GM12878 (cell line): ENCODE results near the gene OVCA2. TPM values are rescaled to one million over a fixed set of nuclear protein-coding genes. Genes with fewer than 3 reads are reported as not detected.

ENCODE experiments used
- ATF7 ChIP-seq: fragments of 450-650 bp; IDR thresholded peaks from 2 replicates; pipeline ENCODE4 v1.6.1; 2016; ENCODE audit warnings: low read depth, mild to moderate bottlenecking
- BCL11A ChIP-seq: IDR thresholded peaks from 2 replicates; pipeline ENCODE4 v1.6.1; 2011; ENCODE audit warnings: low read depth, low read length
- GATAD2B ChIP-seq: fragments of 450-650 bp; conservative IDR thresholded peaks from 2 replicates; pipeline ENCODE4 v1.6.1; 2017; ENCODE audit warnings: low read depth, mild to moderate bottlenecking, moderate library complexity
- HSF1 ChIP-seq: fragments of 150-350 bp; IDR thresholded peaks from 2 replicates; pipeline ENCODE4 v1.6.1; 2014; ENCODE audit warnings: mild to moderate bottlenecking, low read depth, low read length
- IKZF2 ChIP-seq, 2 experiments: fragments of 450-650 bp; IDR thresholded peaks; 2 replicates each; pipeline ENCODE4 v1.6.1; 2017; ENCODE audit warnings: mild to moderate bottlenecking in 2 of 2, moderate library complexity in 2 of 2
- IRF3 ChIP-seq: fragments of 450-650 bp; IDR thresholded peaks from 2 replicates; pipeline ENCODE4 v1.6.1; 2014; ENCODE audit warnings: mild to moderate bottlenecking
- JUNB ChIP-seq: IDR thresholded peaks from 2 replicates; pipeline ENCODE4 v1.6.1; 2016; ENCODE audit warnings: antibody characterized with exemption, mild to moderate bottlenecking
- NFYA ChIP-seq: IDR thresholded peaks from 2 replicates; pipeline ENCODE4 v1.6.1; 2011; ENCODE audit warnings: low read depth, mild to moderate bottlenecking, low read length, improper control_type of control experiment, borderline replicate concordance
- NKRF ChIP-seq: fragments of 450-650 bp; conservative IDR thresholded peaks from 2 replicates; pipeline ENCODE4 v1.6.1; 2017; ENCODE audit warnings: mild to moderate bottlenecking, moderate library complexity
- PAX5 ChIP-seq: IDR thresholded peaks from 2 replicates; pipeline ENCODE4 v1.6.1; 2011; ENCODE audit warnings: low read depth, low read length, borderline replicate concordance
- POLR2A ChIP-seq: IDR thresholded peaks from 2 replicates; pipeline ENCODE4 v1.6.1; 2011; ENCODE audit warnings: low read depth, mild to moderate bottlenecking, low read length
- RAD21 ChIP-seq: IDR thresholded peaks from 2 replicates; pipeline ENCODE4 v1.6.1; 2011; ENCODE audit warnings: mild to moderate bottlenecking, low read depth, low read length, moderate library complexity; ENCODE audit not compliant: insufficient read depth
- RCOR1 ChIP-seq: conservative IDR thresholded peaks from 2 replicates; pipeline ENCODE4 v1.6.1; 2012; ENCODE audit warnings: low read depth, low read length, improper control_type of control experiment
- SMAD5 ChIP-seq: IDR thresholded peaks from 2 replicates; pipeline ENCODE4 v1.6.1; 2016; ENCODE audit warnings: antibody characterized with exemption, low read depth
- SMC3 ChIP-seq: IDR thresholded peaks from 2 replicates; pipeline ENCODE4 v1.6.1; 2011; ENCODE audit warnings: low read length, improper control_type of control experiment, borderline replicate concordance
- SP1 ChIP-seq: IDR thresholded peaks from one replicate; pipeline ENCODE4 v1.6.1; 2011; ENCODE audit warnings: low read depth, low read length
- SREBF2 ChIP-seq: IDR thresholded peaks from 2 replicates; pipeline ENCODE4 v1.6.1; 2012; ENCODE audit warnings: mild to moderate bottlenecking, low read length
- STAT1 ChIP-seq: fragments of 450-650 bp; conservative IDR thresholded peaks from 2 replicates; pipeline ENCODE4 v1.6.1; 2014; ENCODE audit warnings: antibody characterized with exemption, mild to moderate bottlenecking
- TCF12 ChIP-seq: IDR thresholded peaks from 2 replicates; pipeline ENCODE4 v1.6.1; 2011; ENCODE audit warnings: low read depth, mild to moderate bottlenecking, low read length
- USF2 ChIP-seq: IDR thresholded peaks from 2 replicates; pipeline ENCODE4 v1.6.1; 2011; ENCODE audit warnings: low read depth, low read length, improper control_type of control experiment, borderline replicate concordance
- ZNF687 ChIP-seq: fragments of 450-650 bp; IDR thresholded peaks from 2 replicates; pipeline ENCODE4 v1.6.1; 2017; ENCODE audit warnings: mild to moderate bottlenecking, moderate library complexity
- ZSCAN29 ChIP-seq: fragments of 450-650 bp; IDR thresholded peaks from 2 replicates; pipeline ENCODE4 v1.6.1; 2017; ENCODE audit warnings: mild to moderate bottlenecking, moderate library complexity
- polyA plus RNA-seq, 11 experiments: library from polyadenylated mRNA; depleted of rRNA in 4 of 11; unstranded in 6 of 11; stranded (reverse) in 5 of 11; fragments of >200 nt; fragmentation: Nextera tagmentation in 4 of 11; fragmentation: Illumina TruSeq in 1 of 11; extraction: Ambion mirVana in 4 of 11; extraction: Trizol in 1 of 11; gene quantifications; 1 replicate in 1 of 11; 2 replicates in 10 of 11; pipeline versions ENCODE4 v1.2.1 to v1.2.3, GENCODE V29; 2011 to 2016; ENCODE audit warnings: inconsistent platforms in 2 of 11, missing spikeins in 2 of 11, low read depth in 1 of 11
- total RNA-seq, 4 experiments: library from RNA; depleted of rRNA in 3 of 4; stranded (reverse); fragments of >200 nt in 3 of 4; fragmentation: Illumina TruSeq in 1 of 4; extraction: Trizol in 1 of 4; gene quantifications; 2 replicates each; pipeline versions ENCODE4 v1.2.1 to v1.2.3, GENCODE V29; 2013 to 2021

Gene OVCA2
- total and polyA plus RNA-seq, 10 of the 15 experiments (the other 5 are each of a cell fraction or from before 2014, with no cell fraction given) = 6.1 to 75.3 (median 40.7) TPM

GRCh38 chr17:2041561-2042389, at the start of gene OVCA2 (continued):
- peak; percentile 54; the same call in 1 of the 2 replicates for TF ChIP-seq ZNF687
- no peak for TF ChIP-seq NFYA
- peak; percentile 36; the same call in 1 of the 2 replicates for TF ChIP-seq NKRF
- no peak for TF ChIP-seq HSF1
- peak; percentile 89 for TF ChIP-seq PAX5
- TF ChIP-seq IKZF2 (IDR thresholded peaks at IDR 0.05) = no peak; a peak in 1 of 4 replicates
- TF ChIP-seq STAT1 = no peak
- no peak for TF ChIP-seq ATF7
- no peak; the same call in 1 of the 2 replicates for TF ChIP-seq USF2
- peak; percentile 88 for TF ChIP-seq SP1
- no peak for TF ChIP-seq RCOR1
- TF ChIP-seq SMC3 = peak; percentile 28; the same call in 1 of the 2 replicates
- TF ChIP-seq TCF12 = 0 out of 2 replicates have a peak, but pooled peaks have one; percentile 39
- 0 out of 2 replicates have a peak, but pooled peaks have one; percentile 43 for TF ChIP-seq IRF3
- no peak for TF ChIP-seq BCL11A
- TF ChIP-seq JUNB = no peak
- peak; percentile 81 for TF ChIP-seq SMAD5
- TF ChIP-seq SREBF2 = 0 out of 2 replicates have a peak, but pooled peaks have one; percentile 41
- TF ChIP-seq RAD21 = peak; percentile 42; the same call in 1 of the 2 replicates
- TF ChIP-seq ZSCAN29 = no peak
- TF ChIP-seq GATAD2B = peak; percentile 75
- peak; percentile 90 for TF ChIP-seq POLR2A
